Panc1 (cell line): ENCODE measurements around the gene AKR1B15. TPM values are rescaled to one million over a fixed set of nuclear protein-coding genes. Genes with fewer than 3 reads are reported as not detected.

Experiments used
- ATAC-seq: fragments of 200-7000 bp; cut with Tn5 transposase; 2 replicates; pipeline ENCODE4 v1.9.1; 2020; ENCODE audit warnings: mild to moderate bottlenecking, moderate library complexity
- BruUV-seq: library from RNA; stranded (reverse); fragments of 400-500 nt; replicated peaks from 2 replicates; lab custom pipeline; 2021; lab: Mats Ljungman, UMichigan
- CTCF ChIA-PET: fragments of 300-600 bp; sonication (Branson Sonifier 250); formaldehyde crosslinking; loops from one replicate; lab custom pipeline; 2022; ENCODE audit warnings: antibody characterized with exemption; lab: Charles Lee
- POLR2A ChIA-PET: fragments of 300-600 bp; sonication (Branson Sonifier 250); formaldehyde crosslinking; loops from one replicate; lab custom pipeline; 2022; ENCODE audit warnings: antibody characterized with exemption; lab: Charles Lee
- DNase-seq: peaks from one replicate; pipeline ENCODE4 v3.0.0-alpha.2; 2010; ENCODE audit warnings: low read depth, low spot score
- H3K27ac ChIP-seq: 2 replicates; pipeline ENCODE4 v1.5.1; 2011; ENCODE audit warnings: mild to moderate bottlenecking, low read length, inconsistent platforms
- H3K27me3 ChIP-seq: fragments of 200-500 bp; sonication (Bioruptor generic); 2 replicates; pipeline ENCODE4 v1.6.0; 2014; ENCODE audit warnings: low read length, inconsistent platforms; ENCODE audit not compliant: control insufficient read depth, insufficient read depth
- H3K36me3 ChIP-seq: fragments of 200-500 bp; sonication (Bioruptor generic); 2 replicates; pipeline ENCODE4 v1.5.1; 2014; ENCODE audit warnings: inconsistent platforms, mild to moderate bottlenecking, low read length, moderate library complexity; ENCODE audit not compliant: control insufficient read depth, insufficient read depth
- H3K4me1 ChIP-seq: 2 replicates; pipeline ENCODE4 v1.5.1; 2011; ENCODE audit warnings: inconsistent platforms, mild to moderate bottlenecking, low read length, moderate library complexity; ENCODE audit not compliant: control insufficient read depth, insufficient read depth
- H3K4me3 ChIP-seq, 2 experiments: 2 replicates each; pipeline ENCODE4 v1.5.1; 2011 to 2012; ENCODE audit warnings: low read depth in 2 of 2, low read length in 2 of 2, mild to moderate bottlenecking in 2 of 2, inconsistent platforms in 1 of 2, moderate library complexity in 1 of 2
- H3K9me3 ChIP-seq: fragments of 200-500 bp; sonication (Bioruptor generic); 2 replicates; pipeline ENCODE4 v1.5.1; 2014; ENCODE audit warnings: low read depth, mild to moderate bottlenecking, inconsistent platforms, low read length, moderate library complexity; ENCODE audit not compliant: control insufficient read depth, insufficient read depth
- POLR2AphosphoS5 ChIP-seq: IDR thresholded peaks from 2 replicates; pipeline ENCODE4 v1.6.1; 2012; ENCODE audit warnings: mild to moderate bottlenecking, low read depth, low read length, moderate library complexity
- SIN3A ChIP-seq: IDR thresholded peaks from 2 replicates; pipeline ENCODE4 v1.6.1; 2012; ENCODE audit warnings: low read depth, mild to moderate bottlenecking, low read length, moderate library complexity, borderline replicate concordance; ENCODE audit not compliant: insufficient read depth
- TCF7L2 ChIP-seq: IDR thresholded peaks from 2 replicates; pipeline ENCODE4 v1.6.1; 2011; ENCODE audit warnings: mild to moderate bottlenecking, low read depth, low read length, inconsistent platforms
- in situ Hi-C: cut with HindIII; loops from 2 replicates; pipeline ENCODE4 v1.10.0; 2016; ENCODE audit warnings: low sequenced_read_pairs, low pct_unique_long_range_greater_than_20kb
- intact Hi-C: fragments of 100-400 bp; cut with micrococcal nuclease; formaldehyde crosslinking; loops from one replicate; pipeline ENCODE4 v1.10.0; 2022; ENCODE audit not compliant: unreplicated experiment
- total RNA-seq: library from RNA; stranded (reverse); gene quantifications from one replicate; pipeline ENCODE4 v1.2.1, GENCODE V29; 2021; ENCODE audit not compliant: unreplicated experiment
- TF ChIP-seq, protein P1 (sequence below): fragments of 450-650 bp; IDR thresholded peaks from 2 replicates; pipeline ENCODE4 v1.5.1; 2017; ENCODE audit warnings: mild to moderate bottlenecking
- TF ChIP-seq, protein P2 (sequence below), 2 experiments: IDR thresholded peaks; 2 replicates each; pipeline ENCODE4 v1.6.1; 2011 to 2012; ENCODE audit warnings: low read depth in 2 of 2, control low read depth in 1 of 2, low read length in 1 of 2, mild to moderate bottlenecking in 1 of 2, moderate library complexity in 1 of 2; ENCODE audit not compliant: insufficient read depth in 1 of 2

Gene AKR1B15
- total RNA-seq, 1 experiment from 2014 or later, result not detected

DNA sequence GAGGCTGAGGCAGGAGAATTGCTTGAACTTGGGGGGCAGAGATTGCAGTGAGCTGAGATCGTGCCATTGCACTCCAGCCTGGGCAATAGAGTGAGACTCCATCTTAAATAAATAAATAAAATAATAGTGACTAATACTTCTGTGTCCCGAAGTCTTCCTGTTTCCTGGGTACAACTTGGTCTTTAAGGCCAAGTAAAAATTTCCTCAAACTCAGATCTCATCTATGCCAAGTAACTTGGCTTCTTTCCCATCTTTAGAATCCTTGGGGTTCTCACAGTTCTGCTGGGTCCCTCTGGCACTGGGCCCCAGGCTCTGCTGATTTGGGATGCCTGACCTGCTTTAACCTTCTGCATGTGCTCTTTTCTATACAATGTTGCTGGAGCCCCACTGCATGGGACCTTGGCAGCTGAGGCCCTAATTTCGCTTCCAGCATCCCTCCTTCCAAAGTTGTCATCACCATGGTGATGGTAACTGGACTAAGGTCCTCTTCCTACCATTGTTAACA lies 44.2 kb upstream of the AKR1B15 start:
- intact Hi-C loops (no loop called here), in situ Hi-C loops (no loop called here)
- POLR2A ChIA-PET, result no interaction called here
- DNase-seq (no peak), ATAC-seq (no peak)
- Histone ChIP-seq H3K27ac (no peak overlapping the region), H3K9me3 (no peaks in the 10 kb centered on the region), H3K36me3 (no peaks in the 10 kb centered on the region), H3K27me3 (no peaks in the 10 kb centered on the region), H3K4me3 (no peak overlapping the region), H3K4me1 (no peaks in the 10 kb centered on the region)
- TF ChIP-seq, protein P1, sequence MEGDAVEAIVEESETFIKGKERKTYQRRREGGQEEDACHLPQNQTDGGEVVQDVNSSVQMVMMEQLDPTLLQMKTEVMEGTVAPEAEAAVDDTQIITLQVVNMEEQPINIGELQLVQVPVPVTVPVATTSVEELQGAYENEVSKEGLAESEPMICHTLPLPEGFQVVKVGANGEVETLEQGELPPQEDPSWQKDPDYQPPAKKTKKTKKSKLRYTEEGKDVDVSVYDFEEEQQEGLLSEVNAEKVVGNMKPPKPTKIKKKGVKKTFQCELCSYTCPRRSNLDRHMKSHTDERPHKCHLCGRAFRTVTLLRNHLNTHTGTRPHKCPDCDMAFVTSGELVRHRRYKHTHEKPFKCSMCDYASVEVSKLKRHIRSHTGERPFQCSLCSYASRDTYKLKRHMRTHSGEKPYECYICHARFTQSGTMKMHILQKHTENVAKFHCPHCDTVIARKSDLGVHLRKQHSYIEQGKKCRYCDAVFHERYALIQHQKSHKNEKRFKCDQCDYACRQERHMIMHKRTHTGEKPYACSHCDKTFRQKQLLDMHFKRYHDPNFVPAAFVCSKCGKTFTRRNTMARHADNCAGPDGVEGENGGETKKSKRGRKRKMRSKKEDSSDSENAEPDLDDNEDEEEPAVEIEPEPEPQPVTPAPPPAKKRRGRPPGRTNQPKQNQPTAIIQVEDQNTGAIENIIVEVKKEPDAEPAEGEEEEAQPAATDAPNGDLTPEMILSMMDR, result no peak
- TF ChIP-seq SIN3A (no peak), TCF7L2 (no peak), POLR2AphosphoS5 (no peak)
- TF ChIP-seq, protein P2, sequence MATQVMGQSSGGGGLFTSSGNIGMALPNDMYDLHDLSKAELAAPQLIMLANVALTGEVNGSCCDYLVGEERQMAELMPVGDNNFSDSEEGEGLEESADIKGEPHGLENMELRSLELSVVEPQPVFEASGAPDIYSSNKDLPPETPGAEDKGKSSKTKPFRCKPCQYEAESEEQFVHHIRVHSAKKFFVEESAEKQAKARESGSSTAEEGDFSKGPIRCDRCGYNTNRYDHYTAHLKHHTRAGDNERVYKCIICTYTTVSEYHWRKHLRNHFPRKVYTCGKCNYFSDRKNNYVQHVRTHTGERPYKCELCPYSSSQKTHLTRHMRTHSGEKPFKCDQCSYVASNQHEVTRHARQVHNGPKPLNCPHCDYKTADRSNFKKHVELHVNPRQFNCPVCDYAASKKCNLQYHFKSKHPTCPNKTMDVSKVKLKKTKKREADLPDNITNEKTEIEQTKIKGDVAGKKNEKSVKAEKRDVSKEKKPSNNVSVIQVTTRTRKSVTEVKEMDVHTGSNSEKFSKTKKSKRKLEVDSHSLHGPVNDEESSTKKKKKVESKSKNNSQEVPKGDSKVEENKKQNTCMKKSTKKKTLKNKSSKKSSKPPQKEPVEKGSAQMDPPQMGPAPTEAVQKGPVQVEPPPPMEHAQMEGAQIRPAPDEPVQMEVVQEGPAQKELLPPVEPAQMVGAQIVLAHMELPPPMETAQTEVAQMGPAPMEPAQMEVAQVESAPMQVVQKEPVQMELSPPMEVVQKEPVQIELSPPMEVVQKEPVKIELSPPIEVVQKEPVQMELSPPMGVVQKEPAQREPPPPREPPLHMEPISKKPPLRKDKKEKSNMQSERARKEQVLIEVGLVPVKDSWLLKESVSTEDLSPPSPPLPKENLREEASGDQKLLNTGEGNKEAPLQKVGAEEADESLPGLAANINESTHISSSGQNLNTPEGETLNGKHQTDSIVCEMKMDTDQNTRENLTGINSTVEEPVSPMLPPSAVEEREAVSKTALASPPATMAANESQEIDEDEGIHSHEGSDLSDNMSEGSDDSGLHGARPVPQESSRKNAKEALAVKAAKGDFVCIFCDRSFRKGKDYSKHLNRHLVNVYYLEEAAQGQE (IDR thresholded peaks at IDR 0.05; ENCODE audit: insufficient read depth in 1 of 2, low read depth in 2 of 2, low read length in 1 of 2), result no peak
- BruUV-seq, result no TSS peak
- CTCF ChIA-PET, result no interaction called here

DNA sequence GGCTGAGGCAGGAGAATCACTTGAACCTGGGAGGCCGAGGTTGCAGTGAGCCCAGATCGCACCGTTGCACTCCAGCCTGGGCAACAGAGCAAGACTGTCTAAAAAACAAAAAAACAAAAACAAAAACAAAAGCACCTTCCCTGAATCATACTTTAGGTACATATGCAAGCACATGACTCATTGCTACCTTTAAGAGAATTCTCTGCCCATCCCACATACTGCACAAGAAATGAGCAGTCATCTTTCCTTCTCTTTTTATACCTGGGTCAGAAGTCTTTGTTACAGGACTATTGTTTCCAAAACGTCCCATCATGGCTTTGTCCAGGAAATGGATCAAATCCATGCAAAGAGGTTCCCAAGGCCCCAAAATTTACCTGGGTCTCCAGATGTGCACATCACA lies 43.1 kb upstream of the AKR1B15 start:
- Histone ChIP-seq H3K4me1 (no peaks in the 10 kb centered on the region), H3K9me3 (no peaks in the 10 kb centered on the region), H3K36me3 (no peaks in the 10 kb centered on the region), H3K4me3 (no peak overlapping the region), H3K27ac (no peak overlapping the region), H3K27me3 (no peaks in the 10 kb centered on the region)
- BruUV-seq, result no TSS peak
- in situ Hi-C loops (no loop called here), intact Hi-C loops (no loop called here)
- TF ChIP-seq SIN3A (no peak), POLR2AphosphoS5 (no peak), TCF7L2 (no peak)
- TF ChIP-seq, protein P1, result no peak
- TF ChIP-seq, protein P2 (IDR thresholded peaks at IDR 0.05; ENCODE audit: insufficient read depth in 1 of 2, low read depth in 2 of 2, low read length in 1 of 2), result no peak
- ChIA-PET POLR2A (no interaction called here), CTCF (interaction anchor here (0.6 kb wide), 1 partner anchor 72 kb away, joined by 5 read pairs; no protein-coding TSS in a partner anchor)
- no peak for ATAC-seq
- DNase-seq, result no peak
